Effector CD4-positive, alpha-beta T cell (primary cell): ENCODE measurements around the gene SCIN.
"Not testable (repeated sequence)": the region's sequence is repeated elsewhere in the genome, so short reads cannot be mapped to it uniquely, and the experiment has no call there.

ENCODE experiments used
- DNase-seq: peaks from one replicate; pipeline ENCODE4 v3.0.0-alpha.2; 2020

Gene SCIN

GRCh38 chr7:12690041-12690878 is 119.7 kb downstream of the SCIN start:
- DNase-seq = no peak

DNA sequence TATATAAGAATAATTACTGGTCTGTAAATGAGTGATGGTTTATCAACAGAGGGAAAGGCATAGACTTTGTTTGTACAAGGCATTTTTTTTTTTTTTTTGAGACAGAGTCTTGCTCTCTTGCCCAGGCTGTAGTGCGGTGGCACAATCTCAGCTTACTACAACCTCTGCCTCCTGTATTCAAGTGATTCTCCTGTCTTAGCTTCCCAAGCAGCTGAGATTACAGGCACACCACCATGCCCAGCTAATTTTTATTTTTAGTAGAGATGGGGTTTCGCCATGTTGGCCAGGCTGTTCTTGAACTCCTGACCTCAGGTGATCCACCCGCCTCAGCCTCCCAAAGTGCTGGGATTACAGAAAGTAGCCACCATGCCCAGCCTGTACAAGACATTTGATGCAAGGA is 120.9 kb downstream of the SCIN start:
- DNase-seq = not testable (repeated sequence)

- no peak for DNase-seq
Measured at GRCh38 chr7:12692035-12692434, 121.5 kb downstream of the SCIN start.

DNA sequence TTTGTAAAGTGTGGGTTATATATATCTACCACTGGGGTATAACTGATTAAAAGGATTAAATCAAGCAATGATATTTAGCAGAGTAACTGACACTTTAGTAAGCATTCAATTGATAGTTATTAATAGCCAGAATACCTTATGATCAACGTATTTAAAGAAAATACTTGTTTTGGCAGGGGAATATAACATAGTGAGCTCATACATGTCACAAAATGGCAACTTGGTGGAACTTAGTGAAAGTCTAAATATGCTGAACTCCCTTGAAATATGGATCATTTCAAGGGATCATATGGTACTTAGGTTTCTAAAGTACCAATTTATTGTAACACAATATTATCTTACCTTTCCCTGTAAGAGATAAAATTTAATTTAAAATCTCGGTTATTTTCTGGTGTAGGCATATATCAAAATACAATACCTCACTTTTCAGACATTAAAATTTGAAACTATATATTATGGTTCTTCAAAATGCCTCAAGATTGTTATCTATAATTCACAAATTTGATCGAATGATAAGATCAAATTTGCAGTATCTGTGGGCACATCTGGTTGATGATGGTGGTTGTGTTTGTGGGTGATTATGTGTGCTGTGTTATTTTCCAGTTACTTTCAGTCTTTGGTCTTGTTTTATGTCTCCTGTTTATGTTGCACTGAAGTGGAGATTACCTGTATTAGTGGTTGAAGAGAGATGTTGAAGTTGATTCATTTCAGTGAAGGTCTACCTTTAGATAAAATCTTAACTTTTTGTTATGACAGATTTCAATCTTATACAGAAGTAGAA is 122.1 kb downstream of the SCIN start:
- DNase-seq = no peak

GRCh38 chr7:12694817-12695216 is 124.3 kb downstream of the SCIN start:
- no peak for DNase-seq

DNA sequence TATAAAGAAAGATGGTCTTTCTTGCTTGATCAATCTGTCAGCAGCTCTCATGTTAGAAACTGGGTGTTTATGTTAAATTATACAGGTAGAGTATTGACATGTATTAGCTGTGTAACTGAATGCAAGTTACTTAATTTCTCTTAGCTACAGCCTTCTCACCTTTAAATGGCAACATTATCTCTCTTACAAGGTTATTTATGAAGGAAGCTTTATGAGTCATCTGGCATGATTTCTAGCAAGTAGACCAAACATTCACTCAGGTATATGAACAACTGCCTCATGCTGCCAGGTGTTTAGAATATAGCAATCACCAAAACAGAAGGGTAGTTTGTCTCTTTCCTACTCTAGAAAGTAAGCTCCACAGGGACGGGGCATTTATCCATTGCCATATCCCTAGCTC is 125.4 kb downstream of the SCIN start:
- no peak for DNase-seq

DNA sequence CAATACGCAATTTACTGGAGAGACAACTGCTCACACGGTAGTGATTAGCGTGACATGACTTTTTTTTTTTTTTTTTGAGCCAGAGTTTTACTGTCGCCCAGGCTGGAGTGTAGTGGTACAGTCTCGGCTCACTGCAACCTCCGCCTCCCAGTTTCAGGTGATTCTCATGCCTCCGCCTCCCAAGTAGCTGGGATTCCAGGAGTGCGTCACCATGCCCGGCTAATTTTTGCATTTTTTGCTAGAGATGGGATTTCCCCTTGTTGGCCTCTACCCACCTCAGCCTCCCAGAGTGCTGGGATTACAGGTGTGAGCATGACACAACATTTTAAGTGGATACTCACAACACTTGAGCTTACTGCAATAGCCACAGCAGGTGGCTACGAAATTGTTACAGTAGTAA is 128.8 kb downstream of the SCIN start:
- DNase-seq = no peak

DNA sequence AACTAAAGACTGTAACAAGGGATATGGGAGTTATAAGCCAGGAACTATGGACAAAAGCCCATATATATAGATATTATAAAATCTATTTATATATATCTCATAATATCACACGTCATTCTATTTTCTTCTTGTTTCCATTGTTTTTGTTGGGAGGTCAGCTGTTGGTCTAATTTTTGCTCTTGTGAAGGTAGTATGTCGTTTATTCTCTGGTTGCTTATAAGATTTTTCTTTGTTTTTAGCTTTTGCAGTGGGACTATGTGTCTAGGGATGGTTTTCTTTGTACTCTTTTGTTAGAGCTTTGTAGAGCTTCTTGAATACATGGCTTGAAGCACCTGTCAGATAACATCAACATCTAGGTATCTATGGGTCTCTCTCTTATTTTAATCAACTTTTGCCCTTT is 130.9 kb downstream of the SCIN start:
- DNase-seq = no peak

DNA sequence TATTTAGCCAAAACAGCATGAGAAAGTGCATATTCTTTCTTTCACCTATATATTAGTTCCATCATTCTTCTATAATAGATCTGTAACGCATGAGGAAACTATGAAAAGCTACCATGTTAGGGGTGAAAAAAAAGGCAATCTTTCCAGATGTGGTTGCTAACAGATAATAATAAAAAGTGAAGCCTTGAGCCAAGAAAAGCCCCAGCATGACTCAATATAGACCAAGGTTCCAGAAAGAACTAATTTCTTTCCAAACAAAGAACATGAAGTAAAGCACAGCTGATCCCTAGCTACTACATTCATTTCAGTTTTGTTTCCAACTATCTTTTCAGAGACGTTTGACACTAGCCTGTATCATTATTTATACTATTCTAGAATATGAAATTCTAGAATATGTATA is 133.4 kb downstream of the SCIN start:
- no peak for DNase-seq

- DNase-seq = no peak
Measured at GRCh38 chr7:12705878-12706277, 135.4 kb downstream of the SCIN start.

GRCh38 chr7:12706900-12707536 is 136.5 kb downstream of the SCIN start:
- DNase-seq = no peak

DNA sequence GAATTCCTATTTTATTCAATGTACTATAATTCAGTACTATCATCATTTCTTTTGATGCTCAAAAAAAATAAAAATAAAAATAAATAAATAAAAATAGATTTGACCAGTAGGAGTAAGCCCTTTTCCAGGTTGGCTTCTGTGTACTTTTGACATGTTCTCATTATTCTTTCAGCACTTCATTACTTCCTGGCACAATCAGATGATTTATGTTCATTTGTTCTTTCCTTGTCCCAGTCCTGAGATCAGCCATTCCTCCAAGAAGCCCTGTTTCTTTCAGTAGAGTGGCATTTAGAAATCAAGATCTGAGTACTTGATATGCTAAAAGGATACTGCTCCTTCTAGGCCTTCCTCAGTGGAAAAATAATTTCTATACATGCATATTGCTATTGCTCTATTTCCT is 137.8 kb downstream of the SCIN start:
- no peak for DNase-seq
